ENCODE results near the gene PRR3. TPM values are rescaled to one million over a fixed set of nuclear protein-coding genes. Genes with fewer than 3 reads are reported as not detected.

The PRR3 gene
- total and polyA plus RNA-seq, 2 of the 13 experiments (the other 11 are each of a cell fraction or from before 2014, with no cell fraction given) = 14.6 to 21.2 TPM

- TF ChIP-seq HNRNPUL1 (IDR thresholded peaks at IDR 0.05; ENCODE audit: low read depth, low read length) (no peak), SMARCC2 (IDR thresholded peaks at IDR 0.05) (no peak), ZNF558 (CRISPR knock-in tag; IDR thresholded peaks at IDR 0.05; ENCODE audit: borderline replicate concordance) (peak; percentile 12; the same call in 1 of the 2 replicates), BHLHE40 (IDR thresholded peaks at IDR 0.05; ENCODE audit: low read length) (no peak), ZNF850 (CRISPR knock-in tag; conservative IDR thresholded peaks at IDR 0.05) (peak; percentile 75; the same call in 1 of the 2 replicates), ZNF713 (CRISPR knock-in tag; IDR thresholded peaks at IDR 0.05) (no peak), JARID2 (CRISPR knock-in tag; IDR thresholded peaks at IDR 0.05; ENCODE audit: insufficient replicate concordance) (no peak), TBX2 (CRISPR knock-in tag; IDR thresholded peaks at IDR 0.05; ENCODE audit: borderline replicate concordance) (no peak; the same call in none of the 2 replicates), SIX4 (CRISPR knock-in tag; IDR thresholded peaks at IDR 0.05) (peak; percentile 72), ZNF737 (CRISPR knock-in tag; IDR thresholded peaks at IDR 0.05; ENCODE audit: borderline replicate concordance) (no peak), NCOR1 (IDR thresholded peaks at IDR 0.05; ENCODE audit: borderline replicate concordance, low read length) (peak; percentile 53; the same call in 1 of the 2 replicates), KLF15 (CRISPR knock-in tag; IDR thresholded peaks at IDR 0.05; ENCODE audit: borderline replicate concordance) (0 out of 2 replicates have a peak, but pooled peaks have one; percentile 17), YY1 (IDR thresholded peaks at IDR 0.05; ENCODE audit: insufficient read depth, insufficient replicate concordance, low read depth, low read length) (peak; percentile 61), FOXK2 (IDR thresholded peaks at IDR 0.05) (peak; percentile 75), ZBTB44 (CRISPR knock-in tag; IDR thresholded peaks at IDR 0.05) (no peak; the same call in 1 of the 2 replicates), ZNF431 (CRISPR knock-in tag; IDR thresholded peaks at IDR 0.05; ENCODE audit: borderline replicate concordance, low read depth) (peak; percentile 33; the same call in 1 of the 2 replicates), ZNF329 (CRISPR knock-in tag; IDR thresholded peaks at IDR 0.05; ENCODE audit: low read depth) (no peak), WIZ (CRISPR knock-in tag; IDR thresholded peaks at IDR 0.05) (no peak), ATF7 (IDR thresholded peaks at IDR 0.05) (no peak), ATF7 (CRISPR knock-in tag; IDR thresholded peaks at IDR 0.05) (no peak; the same call in 1 of the 2 replicates), ZNF251 (CRISPR knock-in tag; IDR thresholded peaks at IDR 0.05) (no peak), ZNF414 (CRISPR knock-in tag; IDR thresholded peaks at IDR 0.05) (peak; percentile 72), ZNF766 (CRISPR knock-in tag; IDR thresholded peaks at IDR 0.05; ENCODE audit: borderline replicate concordance) (0 out of 2 replicates have a peak, but pooled peaks have one; percentile 75), ZNF567 (CRISPR knock-in tag; IDR thresholded peaks at IDR 0.05; ENCODE audit: borderline replicate concordance) (peak; percentile 6; the same call in 1 of the 2 replicates), ADNP (CRISPR knock-in tag; IDR thresholded peaks at IDR 0.05) (peak; percentile 64; the same call in 1 of the 2 replicates), LCORL (IDR thresholded peaks at IDR 0.05) (no peak), LCORL (CRISPR knock-in tag; IDR thresholded peaks at IDR 0.05) (peak; percentile 80), ZBTB21 (CRISPR knock-in tag; IDR thresholded peaks at IDR 0.05) (no peak), CENPX (CRISPR knock-in tag; IDR thresholded peaks at IDR 0.05) (no peak)
- TF ChIP-seq, protein P1, sequence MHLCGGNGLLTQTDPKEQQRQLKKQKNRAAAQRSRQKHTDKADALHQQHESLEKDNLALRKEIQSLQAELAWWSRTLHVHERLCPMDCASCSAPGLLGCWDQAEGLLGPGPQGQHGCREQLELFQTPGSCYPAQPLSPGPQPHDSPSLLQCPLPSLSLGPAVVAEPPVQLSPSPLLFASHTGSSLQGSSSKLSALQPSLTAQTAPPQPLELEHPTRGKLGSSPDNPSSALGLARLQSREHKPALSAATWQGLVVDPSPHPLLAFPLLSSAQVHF (CRISPR knock-in tag; IDR thresholded peaks at IDR 0.05) = no peak
Observed at GRCh38 chr6:30515944-30516753, 40.9 kb upstream of the PRR3 start (continued).
